Measurements from ENCODE around the gene BRIX1. TPM values are rescaled to one million over a fixed set of nuclear protein-coding genes. Genes with fewer than 3 reads are reported as not detected.
A peak's percentile ranks its signal among the peaks of the same experiment; 100 is the strongest.

BRIX1 gene
- total and polyA plus RNA-seq, 12 donors: 10.6 to 55.3 (median 20.1) TPM

GRCh38 chr5:34926318-34926888 is 10.9 kb downstream of the BRIX1 start:
- Histone ChIP-seq H3K4me1 (replicated peaks in 1 of 2) (peaks cover 0 to 26% of the 10 kb centered on the region in 2 donors), H3K27ac (no peak overlapping the region), H3K36me3 (replicated peaks in 1 of 2) (peaks cover 0 to 54% of the 10 kb centered on the region in 2 donors), H3K9me3 (replicated peaks in 1 of 3) (no peaks in the 10 kb centered on the region), H3K27me3 (no peaks in the 10 kb centered on the region), H3K4me3 (no peak overlapping the region)
- WGBS, 4 donors: 89 to 95% (median 93%) methylated on average over 3 of the region's 3 CpGs
- no peak for DNase-seq
- intact Hi-C loops (cut with DNase I): no loop called here
- TF ChIP-seq, protein P1, sequence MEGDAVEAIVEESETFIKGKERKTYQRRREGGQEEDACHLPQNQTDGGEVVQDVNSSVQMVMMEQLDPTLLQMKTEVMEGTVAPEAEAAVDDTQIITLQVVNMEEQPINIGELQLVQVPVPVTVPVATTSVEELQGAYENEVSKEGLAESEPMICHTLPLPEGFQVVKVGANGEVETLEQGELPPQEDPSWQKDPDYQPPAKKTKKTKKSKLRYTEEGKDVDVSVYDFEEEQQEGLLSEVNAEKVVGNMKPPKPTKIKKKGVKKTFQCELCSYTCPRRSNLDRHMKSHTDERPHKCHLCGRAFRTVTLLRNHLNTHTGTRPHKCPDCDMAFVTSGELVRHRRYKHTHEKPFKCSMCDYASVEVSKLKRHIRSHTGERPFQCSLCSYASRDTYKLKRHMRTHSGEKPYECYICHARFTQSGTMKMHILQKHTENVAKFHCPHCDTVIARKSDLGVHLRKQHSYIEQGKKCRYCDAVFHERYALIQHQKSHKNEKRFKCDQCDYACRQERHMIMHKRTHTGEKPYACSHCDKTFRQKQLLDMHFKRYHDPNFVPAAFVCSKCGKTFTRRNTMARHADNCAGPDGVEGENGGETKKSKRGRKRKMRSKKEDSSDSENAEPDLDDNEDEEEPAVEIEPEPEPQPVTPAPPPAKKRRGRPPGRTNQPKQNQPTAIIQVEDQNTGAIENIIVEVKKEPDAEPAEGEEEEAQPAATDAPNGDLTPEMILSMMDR (IDR thresholded peaks at IDR 0.05): no peak
- TF ChIP-seq POLR2A (IDR thresholded peaks at IDR 0.05): no peak

- Histone ChIP-seq H3K4me3 (no peak overlapping the region), H3K27me3 (no peaks in the 10 kb centered on the region), H3K27ac (no peak overlapping the region), H3K36me3 (replicated peaks in 1 of 2) (peaks cover 0 to 41% of the 10 kb centered on the region in 2 donors), H3K4me1 (replicated peaks in 1 of 2) (peaks cover 0 to 32% of the 10 kb centered on the region in 2 donors), H3K9me3 (replicated peaks in 1 of 3) (no peaks in the 10 kb centered on the region)
- TF ChIP-seq, protein P1 (IDR thresholded peaks at IDR 0.05): no peak
- TF ChIP-seq POLR2A (IDR thresholded peaks at IDR 0.05): no peak
- no peak for DNase-seq
- intact Hi-C loops (cut with DNase I): no loop called here
- WGBS, 4 donors: 93 to 99% (median 97%) methylated on average over 4 to 5 of the region's 5 CpGs
Observed at GRCh38 chr5:34927785-34928184, 12.3 kb downstream of the BRIX1 start.

DNA sequence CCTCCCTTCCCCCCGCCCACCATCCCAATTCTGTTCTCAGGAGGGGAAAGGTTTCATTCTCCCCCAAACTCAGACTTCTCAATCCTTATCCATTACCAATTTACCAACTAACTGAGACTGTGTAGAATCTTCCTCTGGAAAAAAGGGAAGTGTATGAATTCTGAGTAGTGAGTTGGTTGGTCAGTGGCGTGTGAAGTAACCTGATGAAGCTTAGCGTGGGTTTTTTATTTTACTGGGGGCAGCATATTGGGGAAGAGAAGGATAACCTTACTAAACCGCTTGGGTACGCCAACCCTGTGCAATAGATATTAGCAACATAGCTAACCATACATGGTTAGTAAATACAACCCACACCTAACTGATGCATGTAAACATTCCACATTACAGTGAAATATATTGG is 12.8 kb downstream of the BRIX1 start:
- TF ChIP-seq, protein P1 (IDR thresholded peaks at IDR 0.05): no peak
- TF ChIP-seq POLR2A (IDR thresholded peaks at IDR 0.05): no peak
- H3K4me1 ChIP-seq (replicated peaks in 1 of 2): peaks cover 0 to 32% of the 10 kb centered on the region in 2 donors
- intact Hi-C loops (cut with DNase I): no loop called here

DNA sequence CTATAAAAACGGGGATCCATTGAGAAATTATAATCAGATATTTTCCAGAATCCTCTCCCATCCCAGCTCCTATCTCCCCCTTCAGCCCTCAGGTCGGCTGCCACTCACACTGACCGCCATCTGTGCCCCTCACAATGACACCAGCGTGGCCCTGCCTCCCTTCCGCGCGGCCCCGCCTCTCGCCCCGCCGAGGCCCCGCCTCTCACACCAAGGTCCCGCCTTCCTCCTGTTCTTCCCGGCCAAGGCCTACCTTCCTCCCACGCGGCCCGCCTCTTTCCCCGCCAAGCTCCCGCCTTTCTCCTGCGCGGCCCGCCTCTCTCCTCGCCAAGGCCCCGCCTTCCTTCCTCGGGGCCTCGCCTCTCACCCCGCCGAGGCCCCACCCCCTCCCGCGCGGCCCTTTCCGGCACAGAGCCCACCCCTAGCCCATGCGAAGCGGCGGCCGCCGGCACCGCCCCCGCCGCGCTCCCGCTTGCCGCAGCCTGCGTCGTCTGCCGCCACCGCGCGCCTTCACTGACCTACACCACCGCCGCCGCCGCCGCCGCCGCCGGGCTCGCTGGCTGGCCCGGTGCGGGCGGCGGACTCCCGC is 13.7 kb downstream of the BRIX1 start, which contains the start of gene DNAJC21:
TSS of gene DNAJC21 (plus strand) at position 426 of the 586 bp plus-strand sequence. CDS start 261 bp downstream, outside the sequence.
- TF ChIP-seq POLR2A (IDR thresholded peaks at IDR 0.05): peak; percentile 43 to 58
- TF ChIP-seq, protein P1 (IDR thresholded peaks at IDR 0.05): no peak
- no peaks in the 10 kb centered on the region for H3K9me3 ChIP-seq (replicated peaks in 1 of 3)
- intact Hi-C loops (cut with DNase I): no loop called here
- H3K27ac ChIP-seq: peak within 1 kb of the TSS; percentile 80 to 97 (median 97)
- peaks cover 0 to 24% of the 10 kb centered on the region in 2 donors for H3K4me1 ChIP-seq (replicated peaks in 1 of 2)
- H3K27me3 ChIP-seq: no peaks in the 10 kb centered on the region
- peak; percentile 97 to 99 (median 98) for DNase-seq
- H3K36me3 ChIP-seq (replicated peaks in 1 of 2): peaks cover 0 to 26% of the 10 kb centered on the region in 2 donors
- WGBS, 4 donors: 0 to 1% (median 1%) methylated on average over 31 to 63 of the region's 63 CpGs
- H3K4me3 ChIP-seq: peak within 1 kb of the TSS; percentile 78 to 95 (median 80)

More for the DNA sequence above, 12.8 kb downstream of the BRIX1 start:
- Histone ChIP-seq H3K4me3 (no peak overlapping the region), H3K9me3 (replicated peaks in 1 of 3) (no peaks in the 10 kb centered on the region), H3K27me3 (no peaks in the 10 kb centered on the region), H3K27ac (no peak overlapping the region), H3K36me3 (replicated peaks in 1 of 2) (peaks cover 0 to 36% of the 10 kb centered on the region in 2 donors)
- no peak for DNase-seq
- 78 to 94% (median 92%) methylated on average over 5 of the region's 5 CpGs for WGBS, 4 donors
